CD4-positive, alpha-beta T cell treated with Interleukin-1 beta for 1 hour (primary cell): Measurements from ENCODE around the gene XPR1.

Experiments used
- DNase-seq, 2 donors: peaks; one replicate each; pipeline ENCODE4 v3.0.0-alpha.2; 2020 to 2022

Gene XPR1

DNA sequence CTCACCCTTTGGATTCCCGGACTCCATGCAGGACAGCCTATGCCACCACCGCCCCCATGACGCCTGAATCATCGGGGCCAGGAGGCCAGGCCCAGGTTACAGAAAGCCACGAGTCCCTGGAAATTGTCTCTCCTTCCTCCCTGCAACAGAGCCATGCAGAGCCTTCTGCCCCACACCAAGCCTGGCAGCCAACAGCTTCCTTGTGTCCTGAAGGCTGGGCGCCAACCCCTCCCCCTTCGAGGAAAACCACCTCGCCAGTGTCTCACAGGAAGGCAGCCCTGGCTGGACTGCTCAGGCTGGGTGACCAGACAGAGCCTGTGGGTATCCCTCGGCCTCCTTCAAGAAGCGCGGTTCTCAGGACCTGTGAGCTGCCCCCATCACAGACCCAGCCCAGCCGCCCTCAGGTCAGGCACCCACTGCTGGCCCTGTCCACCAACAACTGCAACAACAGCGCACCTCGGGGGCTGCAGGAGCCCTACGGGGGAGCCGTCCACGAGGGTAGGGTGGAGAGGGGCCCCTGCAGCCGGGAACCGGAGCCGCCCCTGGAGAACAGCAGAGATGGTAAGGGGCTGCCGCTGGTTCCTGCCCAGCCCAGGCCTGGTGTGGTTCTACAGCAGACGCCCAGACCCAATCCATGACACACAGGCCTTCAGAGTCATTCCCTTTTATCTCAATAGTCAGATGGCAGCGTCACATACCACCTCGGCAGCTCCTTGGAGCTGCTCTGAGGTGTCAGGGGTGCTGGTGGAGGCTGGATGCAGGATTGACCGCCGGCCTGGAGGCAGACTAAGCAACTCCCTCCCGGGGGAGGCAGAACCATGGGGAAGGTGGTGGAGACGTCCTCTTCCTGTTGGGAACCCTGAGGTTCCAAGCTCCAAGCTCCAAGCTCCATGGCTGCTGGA, 304.5 kb downstream of the XPR1 start:
- DNase-seq, result no peak

DNA sequence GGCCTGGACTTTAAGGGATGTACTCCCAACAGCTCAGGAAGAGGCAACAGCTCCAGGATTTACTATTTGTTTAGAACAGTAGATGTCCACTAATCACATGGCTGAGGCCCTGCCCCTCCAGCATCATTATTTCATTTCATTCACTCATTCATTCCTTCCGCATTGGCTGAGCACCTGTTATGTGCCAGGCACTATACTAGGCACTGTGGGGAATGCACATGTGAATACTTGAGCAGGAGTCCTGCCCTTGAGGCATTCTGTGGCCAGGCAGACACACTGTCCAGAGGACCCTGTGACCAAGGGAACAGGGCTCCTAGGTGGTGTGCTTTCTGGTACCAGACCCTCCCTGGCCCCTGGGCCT, 305.2 kb downstream of the XPR1 start:
- DNase-seq, result no peak

DNA sequence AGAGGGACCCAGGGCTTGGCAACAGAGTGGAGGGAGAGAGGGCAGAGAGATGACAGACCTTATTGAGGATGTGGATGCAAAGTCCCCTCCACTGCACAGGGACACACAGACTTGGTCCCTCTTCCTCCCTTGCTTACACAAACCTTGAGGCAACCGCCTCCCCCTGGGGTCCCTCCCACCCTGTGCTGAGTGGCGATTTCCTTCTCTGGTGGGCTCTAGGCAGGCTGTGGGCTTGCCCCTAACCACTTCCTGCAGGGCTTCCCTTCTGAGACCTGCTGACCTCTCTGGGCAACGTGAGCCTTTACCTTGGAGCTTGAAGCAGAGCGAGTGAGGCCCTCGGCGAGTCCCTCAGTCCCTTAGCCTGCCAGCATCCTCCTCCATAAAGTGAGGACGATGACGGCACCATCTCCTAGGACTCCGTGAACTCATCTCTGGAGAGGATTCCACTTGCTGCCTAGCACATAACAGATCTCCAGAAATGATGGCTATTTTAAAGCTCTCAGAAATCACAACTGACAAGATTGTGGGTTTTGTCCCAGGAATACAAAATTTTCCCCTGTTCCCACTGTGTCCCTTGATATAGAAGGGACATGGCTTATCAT, 305.9 kb downstream of the XPR1 start:
- DNase-seq, result no peak

DNA sequence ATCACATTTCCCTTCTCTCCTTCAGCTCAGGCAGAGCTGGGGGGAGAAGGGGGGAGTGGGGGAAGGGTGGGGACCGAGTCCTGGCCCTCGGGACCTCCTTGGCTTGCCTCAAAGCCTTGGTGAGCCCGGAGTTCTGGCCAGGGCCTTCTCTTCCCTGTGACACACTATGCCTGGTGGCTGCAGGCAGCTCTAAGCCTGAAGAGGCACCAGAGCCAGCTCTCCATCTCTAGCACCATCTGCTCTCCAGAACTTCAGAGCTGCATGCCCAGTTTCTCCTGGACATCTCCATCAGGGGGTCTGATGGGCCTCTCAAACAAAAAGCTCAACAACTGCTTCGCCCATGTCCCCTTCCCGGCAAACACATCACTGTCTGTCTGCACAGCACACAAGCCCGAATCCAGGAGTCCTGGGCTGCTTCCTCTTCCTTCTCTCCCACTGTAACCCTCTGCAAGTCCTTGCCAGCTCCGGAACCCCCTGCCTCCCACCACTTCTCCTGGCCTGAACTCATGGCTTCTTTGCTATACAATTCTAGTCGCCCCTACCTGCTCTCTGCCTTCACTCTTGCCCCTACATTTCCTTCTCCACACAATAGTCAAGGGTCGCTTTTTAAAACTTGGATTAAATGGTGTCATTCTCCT, 307.4 kb downstream of the XPR1 start:
- DNase-seq, result no peak

DNA sequence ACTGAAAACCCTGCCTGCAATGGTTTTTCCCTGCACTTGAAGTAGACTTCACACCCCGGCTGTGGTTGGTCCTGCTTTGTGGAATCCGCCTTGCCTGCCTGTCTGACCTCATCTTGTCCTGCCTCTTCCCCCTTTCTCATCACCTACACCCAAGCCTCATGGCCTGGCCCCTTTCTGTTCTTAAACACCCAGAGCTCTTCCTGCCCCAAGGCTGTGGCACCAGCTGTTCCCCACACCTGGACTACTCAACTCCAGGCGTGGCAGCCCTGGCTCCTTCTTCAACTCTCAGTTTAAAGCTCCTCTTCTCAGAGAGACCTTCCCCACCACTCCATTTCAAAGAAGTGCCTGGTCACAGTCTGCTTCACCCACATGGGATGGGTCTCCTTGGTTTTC, 307.9 kb downstream of the XPR1 start:
- DNase-seq, result no peak
